GM12878 (cell line): ENCODE measurements around the gene MYO7B.

ENCODE experiments used
- CHD4 ChIP-seq: fragments of 200-600 bp; sonication (generic); IDR thresholded peaks from 2 replicates; pipeline ENCODE4 v1.6.1; 2016; ENCODE audit warnings: mild to moderate bottlenecking
- EZH2 ChIP-seq: IDR thresholded peaks from 2 replicates; pipeline ENCODE4 v1.6.1; 2012; ENCODE audit warnings: low read depth, mild to moderate bottlenecking, control low read depth, inconsistent platforms, low read length, borderline replicate concordance; ENCODE audit not compliant: control insufficient read depth
- NFIC ChIP-seq: IDR thresholded peaks from 2 replicates; pipeline ENCODE4 v1.6.1; 2012; ENCODE audit warnings: low read depth, mild to moderate bottlenecking, inconsistent platforms, low read length, moderate library complexity
- POLR2A ChIP-seq: IDR thresholded peaks from 2 replicates; pipeline ENCODE4 v1.6.1; 2011; ENCODE audit warnings: low read depth, mild to moderate bottlenecking, low read length
- POLR2AphosphoS5 ChIP-seq: IDR thresholded peaks from 2 replicates; pipeline ENCODE4 v1.6.1; 2011; ENCODE audit warnings: mild to moderate bottlenecking, low read length, inconsistent platforms
- SREBF2 ChIP-seq: IDR thresholded peaks from 2 replicates; pipeline ENCODE4 v1.6.1; 2012; ENCODE audit warnings: mild to moderate bottlenecking, low read length
- SUZ12 ChIP-seq: fragments of 200-600 bp; sonication (generic); IDR thresholded peaks from one replicate; pipeline ENCODE4 v1.6.1; 2018; ENCODE audit warnings: antibody characterized with exemption, mild to moderate bottlenecking; ENCODE audit not compliant: unreplicated experiment
- TAF1 ChIP-seq: IDR thresholded peaks from 2 replicates; pipeline ENCODE4 v1.6.1; 2011; ENCODE audit warnings: mild to moderate bottlenecking, low read depth, low read length, borderline replicate concordance
- ZZZ3 ChIP-seq: IDR thresholded peaks from 2 replicates; pipeline ENCODE4 v1.6.1; 2011; ENCODE audit warnings: low read depth; ENCODE audit not compliant: control insufficient read depth, insufficient read length
- TF ChIP-seq, protein P1 (sequence below), 3 experiments: IDR thresholded peaks in 2 of 3; conservative IDR thresholded peaks in 1 of 3; 2 replicates each; pipeline ENCODE4 v1.5.1; 2011; ENCODE audit warnings: low read depth in 3 of 3, low read length in 3 of 3, mild to moderate bottlenecking in 3 of 3, control low read depth in 2 of 3, moderate library complexity in 2 of 3, inconsistent platforms in 1 of 3, mixed read lengths in 1 of 3; ENCODE audit not compliant: control insufficient read depth in 2 of 3, insufficient read depth in 1 of 3; ENCODE audit errors: extremely low read depth in 1 of 3

- TF ChIP-seq, protein P1, sequence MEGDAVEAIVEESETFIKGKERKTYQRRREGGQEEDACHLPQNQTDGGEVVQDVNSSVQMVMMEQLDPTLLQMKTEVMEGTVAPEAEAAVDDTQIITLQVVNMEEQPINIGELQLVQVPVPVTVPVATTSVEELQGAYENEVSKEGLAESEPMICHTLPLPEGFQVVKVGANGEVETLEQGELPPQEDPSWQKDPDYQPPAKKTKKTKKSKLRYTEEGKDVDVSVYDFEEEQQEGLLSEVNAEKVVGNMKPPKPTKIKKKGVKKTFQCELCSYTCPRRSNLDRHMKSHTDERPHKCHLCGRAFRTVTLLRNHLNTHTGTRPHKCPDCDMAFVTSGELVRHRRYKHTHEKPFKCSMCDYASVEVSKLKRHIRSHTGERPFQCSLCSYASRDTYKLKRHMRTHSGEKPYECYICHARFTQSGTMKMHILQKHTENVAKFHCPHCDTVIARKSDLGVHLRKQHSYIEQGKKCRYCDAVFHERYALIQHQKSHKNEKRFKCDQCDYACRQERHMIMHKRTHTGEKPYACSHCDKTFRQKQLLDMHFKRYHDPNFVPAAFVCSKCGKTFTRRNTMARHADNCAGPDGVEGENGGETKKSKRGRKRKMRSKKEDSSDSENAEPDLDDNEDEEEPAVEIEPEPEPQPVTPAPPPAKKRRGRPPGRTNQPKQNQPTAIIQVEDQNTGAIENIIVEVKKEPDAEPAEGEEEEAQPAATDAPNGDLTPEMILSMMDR (IDR thresholded peaks at IDR 0.05 in 2 of 3, conservative IDR thresholded peaks at IDR 0.05 in 1 of 3; ENCODE audit: control insufficient read depth in 2 of 3, extremely low read depth in 1 of 3, insufficient read depth in 1 of 3, low read depth in 3 of 3, low read length in 3 of 3), result no peak
- no peak for TF ChIP-seq EZH2
- no peak for TF ChIP-seq NFIC
- no peak for TF ChIP-seq POLR2AphosphoS5
- no peak for TF ChIP-seq ZZZ3
- no peak for TF ChIP-seq SUZ12
- no peak for TF ChIP-seq CHD4
- no peak for TF ChIP-seq POLR2A
- TF ChIP-seq SREBF2, result no peak
- no peak for TF ChIP-seq TAF1
Measured at GRCh38 chr2:127645395-127646291, 110.2 kb downstream of the MYO7B start, which contains the start of gene GPR17.
